OCI-LY1 (cell line): ENCODE measurements around the gene TMEM190.

Source experiments
- H2AFZ ChIP-seq: fragments of 200-600 bp; sonication (generic), shearing (Covaris generic); 2 replicates; pipeline ENCODE4 v1.6.0; 2014; ENCODE audit warnings: antibody characterized with exemption, mild to moderate bottlenecking, low read length
- H3F3A ChIP-seq: fragments of 200-600 bp; sonication (generic), shearing (Covaris generic); 2 replicates; pipeline ENCODE4 v1.6.0; 2014; ENCODE audit warnings: mild to moderate bottlenecking, antibody characterized with exemption, low read length, moderate library complexity; ENCODE audit not compliant: insufficient read depth
- H3K27ac ChIP-seq: fragments of 200-600 bp; sonication (generic); 2 replicates; pipeline ENCODE4 v1.5.1; 2014; ENCODE audit warnings: low read length, mixed run types, mild to moderate bottlenecking, low read depth; ENCODE audit not compliant: poor library complexity, severe bottlenecking
- H3K27me3 ChIP-seq: fragments of 200-600 bp; sonication (generic); 2 replicates; pipeline ENCODE4 v1.6.0; 2014; ENCODE audit warnings: antibody characterized with exemption, mild to moderate bottlenecking, low read length, moderate library complexity; ENCODE audit not compliant: insufficient read depth
- H3K36me3 ChIP-seq: fragments of 200-600 bp; sonication (generic); 2 replicates; pipeline ENCODE4 v1.6.1; 2014; ENCODE audit warnings: mild to moderate bottlenecking, antibody characterized with exemption, low read length, moderate library complexity, mixed read lengths; ENCODE audit not compliant: insufficient read depth
- H3K4me1 ChIP-seq: fragments of 200-600 bp; sonication (generic); 2 replicates; pipeline ENCODE4 v1.5.1; 2014; ENCODE audit warnings: mild to moderate bottlenecking, low read length, moderate library complexity; ENCODE audit not compliant: insufficient read depth, severe bottlenecking
- H3K4me2 ChIP-seq: fragments of 200-600 bp; sonication (generic), shearing (Covaris generic); 2 replicates; pipeline ENCODE4 v1.6.1; 2014; ENCODE audit warnings: low read length
- H3K4me3 ChIP-seq: fragments of 200-600 bp; sonication (generic); 2 replicates; pipeline ENCODE4 v1.5.1; 2014; ENCODE audit warnings: low read length, low read depth, mild to moderate bottlenecking, mixed read lengths; ENCODE audit not compliant: poor library complexity, severe bottlenecking
- H3K79me2 ChIP-seq: fragments of 200-600 bp; shearing (Covaris generic); 2 replicates; pipeline ENCODE4 v1.6.1; 2016; ENCODE audit warnings: mixed run types, low read length, mixed read lengths; ENCODE audit not compliant: insufficient read depth
- H3K9ac ChIP-seq: fragments of 200-600 bp; sonication (generic), shearing (Covaris generic); 2 replicates; pipeline ENCODE4 v1.6.1; 2014; ENCODE audit warnings: mild to moderate bottlenecking, low read length, mixed read lengths
- H3K9me2 ChIP-seq: fragments of 200-600 bp; sonication (generic), shearing (Covaris generic); 2 replicates; pipeline ENCODE4 v1.6.1; 2014; ENCODE audit warnings: low read depth, mild to moderate bottlenecking, low read length, mixed read lengths
- H3K9me3 ChIP-seq: fragments of 200-600 bp; shearing (Covaris generic); 2 replicates; pipeline ENCODE4 v1.6.1; 2014; ENCODE audit warnings: low read length, mixed read lengths
- H4K20me1 ChIP-seq: fragments of 200-600 bp; sonication (generic), shearing (Covaris generic); 2 replicates; pipeline ENCODE4 v1.6.0; 2016; ENCODE audit warnings: mild to moderate bottlenecking, low read length; ENCODE audit not compliant: insufficient read depth
- EZH2 ChIP-seq: fragments of 200-600 bp; sonication (generic), shearing (Covaris generic); IDR thresholded peaks from 2 replicates; pipeline ENCODE4 v1.8.0; 2017; ENCODE audit warnings: borderline replicate concordance, mixed run types, mild to moderate bottlenecking, antibody characterized with exemption, low read length, moderate library complexity, mixed read lengths
- TF ChIP-seq, protein P1 (sequence below): fragments of 200-600 bp; sonication (generic), shearing (Covaris generic); IDR thresholded peaks from 2 replicates; pipeline ENCODE4 v1.5.1; 2017; ENCODE audit warnings: mild to moderate bottlenecking, antibody characterized with exemption, low read length, moderate library complexity, mixed read lengths

The TMEM190 gene

DNA sequence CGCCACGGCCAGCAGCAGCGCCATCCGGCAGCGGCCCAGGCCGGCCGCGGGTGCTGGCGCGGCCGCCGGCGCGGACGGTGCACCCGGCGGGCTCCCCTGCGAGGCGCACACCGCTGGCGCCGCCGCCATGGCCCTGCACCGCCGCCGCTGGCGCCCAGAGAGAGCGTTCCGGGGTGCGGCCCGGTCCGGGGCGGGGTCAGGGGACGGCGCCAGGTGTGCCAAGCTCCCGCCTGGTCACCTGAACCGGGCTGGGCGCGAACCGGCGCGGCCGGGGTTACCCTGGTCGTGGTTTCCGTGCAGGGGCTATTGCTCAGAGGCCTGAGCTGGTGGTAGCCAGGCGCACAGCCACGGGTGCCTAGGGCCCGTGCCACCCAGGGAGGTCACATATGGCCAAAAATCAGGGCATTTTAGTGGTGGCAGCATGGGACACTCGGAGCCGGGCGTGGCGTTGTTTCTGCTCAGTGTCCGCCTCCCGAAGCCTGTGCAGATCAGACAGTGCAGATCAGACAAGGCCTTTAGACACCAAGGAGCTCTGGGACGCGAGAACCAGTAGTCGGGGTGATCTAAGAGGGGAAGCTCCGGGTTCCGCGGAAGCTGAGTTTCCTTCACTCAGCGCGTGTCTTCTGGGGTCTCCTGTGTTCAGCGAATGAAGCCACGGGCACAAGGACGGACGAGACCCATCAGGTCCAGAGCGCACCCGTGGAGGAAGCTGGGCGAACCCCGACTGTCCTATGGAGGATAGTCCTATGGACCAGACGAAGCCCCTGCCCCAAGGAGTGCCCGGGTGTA lies 7.7 kb downstream of the TMEM190 start, which contains the start of gene TMEM238:
TMEM238 (minus strand) TSS at position 162 of the 789 bp plus-strand sequence; CDS start at position 129, 33 bp downstream.
- Histone ChIP-seq H3K4me3 (peak within 1 kb of the TSS; percentile 94), H3K4me1 (peaks cover 42% of the 10 kb centered on the region), H2AFZ (no peak within 1 kb of the TSS), H3F3A (no peaks in the 10 kb centered on the region), H4K20me1 (no peaks in the 10 kb centered on the region), H3K9me3 (no peaks in the 10 kb centered on the region), H3K27ac (peak within 1 kb of the TSS; percentile 92), H3K4me2 (peak within 1 kb of the TSS; percentile 93), H3K36me3 (peaks cover 35% of the 10 kb centered on the region), H3K79me2 (no peaks in the 10 kb centered on the region), H3K9ac (peak within 1 kb of the TSS; percentile 88), H3K27me3 (no peaks in the 10 kb centered on the region), H3K9me2 (no peaks in the 10 kb centered on the region)
- TF ChIP-seq, protein P1, sequence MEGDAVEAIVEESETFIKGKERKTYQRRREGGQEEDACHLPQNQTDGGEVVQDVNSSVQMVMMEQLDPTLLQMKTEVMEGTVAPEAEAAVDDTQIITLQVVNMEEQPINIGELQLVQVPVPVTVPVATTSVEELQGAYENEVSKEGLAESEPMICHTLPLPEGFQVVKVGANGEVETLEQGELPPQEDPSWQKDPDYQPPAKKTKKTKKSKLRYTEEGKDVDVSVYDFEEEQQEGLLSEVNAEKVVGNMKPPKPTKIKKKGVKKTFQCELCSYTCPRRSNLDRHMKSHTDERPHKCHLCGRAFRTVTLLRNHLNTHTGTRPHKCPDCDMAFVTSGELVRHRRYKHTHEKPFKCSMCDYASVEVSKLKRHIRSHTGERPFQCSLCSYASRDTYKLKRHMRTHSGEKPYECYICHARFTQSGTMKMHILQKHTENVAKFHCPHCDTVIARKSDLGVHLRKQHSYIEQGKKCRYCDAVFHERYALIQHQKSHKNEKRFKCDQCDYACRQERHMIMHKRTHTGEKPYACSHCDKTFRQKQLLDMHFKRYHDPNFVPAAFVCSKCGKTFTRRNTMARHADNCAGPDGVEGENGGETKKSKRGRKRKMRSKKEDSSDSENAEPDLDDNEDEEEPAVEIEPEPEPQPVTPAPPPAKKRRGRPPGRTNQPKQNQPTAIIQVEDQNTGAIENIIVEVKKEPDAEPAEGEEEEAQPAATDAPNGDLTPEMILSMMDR = no peak
- TF ChIP-seq EZH2 = no peak

- Histone ChIP-seq H4K20me1 (no peaks in the 10 kb centered on the region), H3K9ac (peak overlapping the region; percentile 88), H3K27me3 (no peaks in the 10 kb centered on the region), H3K9me3 (no peaks in the 10 kb centered on the region), H3K4me2 (peak overlapping the region; percentile 93), H3K36me3 (peaks cover 43% of the 10 kb centered on the region), H2AFZ (no peak overlapping the region), H3K4me1 (peaks cover 47% of the 10 kb centered on the region), H3K27ac (peak overlapping the region; percentile 92), H3K4me3 (peak overlapping the region; percentile 94), H3K9me2 (no peaks in the 10 kb centered on the region), H3K79me2 (no peaks in the 10 kb centered on the region), H3F3A (no peaks in the 10 kb centered on the region)
- TF ChIP-seq, protein P1 = no peak
- TF ChIP-seq EZH2 = no peak
These were observed 8.5 kb downstream of the TMEM190 start for GRCh38 chr19:55384920-55385723.

DNA sequence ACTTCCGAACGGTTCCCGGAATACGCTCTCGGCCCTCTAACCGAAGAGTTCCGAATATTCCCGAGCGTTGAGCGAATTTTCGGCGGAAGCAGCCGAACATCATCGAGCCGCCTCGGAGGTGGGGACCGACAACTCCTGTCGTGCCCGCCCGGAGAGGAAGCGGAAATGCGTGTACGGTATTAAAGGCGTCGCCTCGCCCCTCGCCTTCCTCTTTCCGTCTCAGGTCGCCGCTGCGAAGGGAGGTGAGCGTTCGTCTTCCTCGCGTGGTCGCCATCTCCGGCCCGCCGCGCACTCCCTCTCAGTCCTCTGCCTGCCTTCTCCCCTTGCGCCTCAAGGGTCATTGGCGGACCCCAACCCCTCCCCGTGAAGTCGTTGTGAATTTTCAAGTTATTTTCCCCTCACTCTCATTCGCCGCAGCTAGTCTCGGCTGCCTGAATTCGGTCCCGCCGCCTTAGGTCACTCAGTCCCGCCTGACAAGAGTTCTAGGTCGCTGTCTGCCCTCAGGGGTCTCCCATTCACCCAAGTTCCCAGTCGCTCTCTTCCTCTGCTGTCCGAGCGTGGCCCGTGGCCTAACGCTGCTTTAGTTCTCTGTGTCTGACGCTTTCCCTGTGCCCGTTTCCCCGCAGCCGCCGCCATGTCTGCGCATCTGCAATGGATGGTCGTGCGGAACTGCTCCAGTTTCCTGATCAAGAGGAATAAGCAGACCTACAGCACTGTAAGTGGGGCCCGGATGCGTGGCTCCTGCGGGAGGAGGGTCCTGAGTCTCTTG lies 9.3 kb downstream of the TMEM190 start, which contains the start of gene RPL28:
RPL28 (plus strand) TSS at position 209 of the 769 bp plus-strand sequence; CDS start at position 635, 426 bp downstream.
- no peak within 1 kb of the TSS for H2AFZ ChIP-seq
- no peak for TF ChIP-seq EZH2
- TF ChIP-seq, protein P1 = no peak

More for the DNA sequence above, 9.3 kb downstream of the TMEM190 start, which contains the start of gene RPL28:
- H3K79me2 ChIP-seq = no peaks in the 10 kb centered on the region
- H3K4me3 ChIP-seq = peak within 1 kb of the TSS; percentile 94
- no peaks in the 10 kb centered on the region for H3K9me3 ChIP-seq
- peak within 1 kb of the TSS; percentile 92 for H3K27ac ChIP-seq
- H3K27me3 ChIP-seq = no peaks in the 10 kb centered on the region
- H3K4me2 ChIP-seq = peak within 1 kb of the TSS; percentile 93
- H3K9me2 ChIP-seq = no peaks in the 10 kb centered on the region
- H3K36me3 ChIP-seq = peaks cover 50% of the 10 kb centered on the region
- peak within 1 kb of the TSS; percentile 96 for H3K9ac ChIP-seq
- H4K20me1 ChIP-seq = no peaks in the 10 kb centered on the region
- peaks cover 47% of the 10 kb centered on the region for H3K4me1 ChIP-seq
- no peaks in the 10 kb centered on the region for H3F3A ChIP-seq
